ENCODE results near the gene PIEZO1.

DNA sequence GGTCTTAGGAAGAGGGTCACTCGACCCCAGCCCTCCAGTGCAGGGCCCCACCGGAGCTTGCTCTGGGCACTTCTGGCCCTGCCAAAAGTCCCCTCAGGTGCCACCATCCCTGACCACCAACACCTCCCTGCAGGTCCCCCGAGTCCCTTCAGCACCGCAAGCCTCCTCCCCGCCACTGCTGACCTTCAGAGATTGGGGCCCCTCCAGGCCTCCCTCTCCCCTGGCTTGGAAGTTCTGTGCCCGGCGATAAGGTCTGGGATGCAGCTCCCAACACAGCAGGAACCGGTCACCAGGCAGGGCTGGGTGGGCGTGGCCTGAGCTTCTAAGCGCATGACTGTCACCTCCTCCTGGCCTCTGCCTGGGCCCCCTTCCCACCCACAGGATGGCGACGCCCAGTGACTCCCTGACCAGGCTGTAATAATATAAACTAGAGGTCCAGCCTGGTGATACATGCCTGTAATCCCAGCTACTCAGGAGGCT lies 11.2 kb downstream of the PIEZO1 start:
- TF ChIP-seq POLR2A (IDR thresholded peaks at IDR 0.05) = no peak
- TF ChIP-seq, protein P1, sequence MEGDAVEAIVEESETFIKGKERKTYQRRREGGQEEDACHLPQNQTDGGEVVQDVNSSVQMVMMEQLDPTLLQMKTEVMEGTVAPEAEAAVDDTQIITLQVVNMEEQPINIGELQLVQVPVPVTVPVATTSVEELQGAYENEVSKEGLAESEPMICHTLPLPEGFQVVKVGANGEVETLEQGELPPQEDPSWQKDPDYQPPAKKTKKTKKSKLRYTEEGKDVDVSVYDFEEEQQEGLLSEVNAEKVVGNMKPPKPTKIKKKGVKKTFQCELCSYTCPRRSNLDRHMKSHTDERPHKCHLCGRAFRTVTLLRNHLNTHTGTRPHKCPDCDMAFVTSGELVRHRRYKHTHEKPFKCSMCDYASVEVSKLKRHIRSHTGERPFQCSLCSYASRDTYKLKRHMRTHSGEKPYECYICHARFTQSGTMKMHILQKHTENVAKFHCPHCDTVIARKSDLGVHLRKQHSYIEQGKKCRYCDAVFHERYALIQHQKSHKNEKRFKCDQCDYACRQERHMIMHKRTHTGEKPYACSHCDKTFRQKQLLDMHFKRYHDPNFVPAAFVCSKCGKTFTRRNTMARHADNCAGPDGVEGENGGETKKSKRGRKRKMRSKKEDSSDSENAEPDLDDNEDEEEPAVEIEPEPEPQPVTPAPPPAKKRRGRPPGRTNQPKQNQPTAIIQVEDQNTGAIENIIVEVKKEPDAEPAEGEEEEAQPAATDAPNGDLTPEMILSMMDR (IDR thresholded peaks at IDR 0.05 in 8 of 11, conservative IDR thresholded peaks at IDR 0.05 in 3 of 11) = no peak
